ENCODE measurements around the gene ARHGAP26. TPM values are rescaled to one million over a fixed set of nuclear protein-coding genes. Genes with fewer than 3 reads are reported as not detected.

ARHGAP26 gene
- total RNA-seq, 1 experiment from 2014 or later = 34.5 TPM

GRCh38 chr5:142876817-142877216 is 106.6 kb downstream of the ARHGAP26 start:
- Histone ChIP-seq H3K27me3 (ENCODE audit: insufficient read depth, low read length) (no peaks in the 10 kb centered on the region), H3K4me2 (ENCODE audit: low read length) (no peak overlapping the region), H3K4me3 (replicated peaks in 1 of 2; ENCODE audit: low read depth in 1 of 2, low read length in 2 of 2) (no peak overlapping the region), H3K36me3 (ENCODE audit: control insufficient read depth in 1 of 2, insufficient read depth in 2 of 2, low read length in 2 of 2) (no peaks in the 10 kb centered on the region), H3K27ac (ENCODE audit: low read depth, low read length) (no peak overlapping the region), H2AFZ (ENCODE audit: low read depth, low read length, poor library complexity, severe bottlenecking) (no peak overlapping the region), H4K20me1 (ENCODE audit: insufficient read depth) (no peaks in the 10 kb centered on the region), H3K79me2 (ENCODE audit: insufficient read depth, low read length) (no peaks in the 10 kb centered on the region), H3K9me3 (ENCODE audit: control insufficient read depth in 1 of 2, insufficient read depth in 1 of 2, low read depth in 1 of 2, low read length in 2 of 2) (no peaks in the 10 kb centered on the region), H3K4me1 (ENCODE audit: control insufficient read depth in 1 of 2, insufficient read depth in 2 of 2, low read length in 2 of 2) (peaks cover 29 to 39% of the 10 kb centered on the region in 2 experiments; a peak in 3 of 4 replicates), H3K9ac (ENCODE audit: low read length) (no peak overlapping the region), H3K9me2 (ENCODE audit: insufficient read depth) (no peaks in the 10 kb centered on the region)
- intact Hi-C loops (cut with micrococcal nuclease) = no loop called here
- ChIA-PET POLR2A (no interaction called here), RAD21 (ENCODE audit: low non-redundant PET in 1 of 2, low total read pairs in 2 of 2, uncharacterized antibody in 2 of 2, unreplicated experiment in 2 of 2) (no interaction called here), CTCF (interaction anchor here (1.7 to 3.9 kb wide), 2 partner anchors 12 to 159 kb away, joined by 5 to 21 read pairs; no protein-coding TSS in a partner anchor)
- DNase-seq (ENCODE audit: low read depth, low spot score) (no peak), ATAC-seq (no peak)
- TF ChIP-seq TCF7L2 (IDR thresholded peaks at IDR 0.05; ENCODE audit: borderline replicate concordance, extremely low read depth, insufficient read depth, insufficient read length) (no peak), MAX (IDR thresholded peaks at IDR 0.05) (no peak), ZNF274 (IDR thresholded peaks at IDR 0.05; ENCODE audit: low read depth, low read length) (no peak), SRF (IDR thresholded peaks at IDR 0.05; ENCODE audit: low read depth) (no peak), RAD21 (IDR thresholded peaks at IDR 0.05; ENCODE audit: low read depth) (no peak), SIN3A (IDR thresholded peaks at IDR 0.05; ENCODE audit: low read depth) (no peak), POLR2AphosphoS5 (IDR thresholded peaks at IDR 0.05; ENCODE audit: low read depth, low read length) (no peak)
- TF ChIP-seq, protein P1, sequence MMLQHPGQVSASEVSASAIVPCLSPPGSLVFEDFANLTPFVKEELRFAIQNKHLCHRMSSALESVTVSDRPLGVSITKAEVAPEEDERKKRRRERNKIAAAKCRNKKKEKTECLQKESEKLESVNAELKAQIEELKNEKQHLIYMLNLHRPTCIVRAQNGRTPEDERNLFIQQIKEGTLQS (IDR thresholded peaks at IDR 0.05) = no peak
- no TSS peak for BruUV-seq (replicated peaks)

- Histone ChIP-seq H3K27ac (ENCODE audit: low read depth, low read length) (no peak overlapping the region), H3K9me3 (ENCODE audit: control insufficient read depth in 1 of 2, insufficient read depth in 1 of 2, low read depth in 1 of 2, low read length in 2 of 2) (no peaks in the 10 kb centered on the region), H3K36me3 (ENCODE audit: control insufficient read depth in 1 of 2, insufficient read depth in 2 of 2, low read length in 2 of 2) (no peaks in the 10 kb centered on the region), H3K4me1 (ENCODE audit: control insufficient read depth in 1 of 2, insufficient read depth in 2 of 2, low read length in 2 of 2) (peaks cover 24 to 29% of the 10 kb centered on the region in 2 experiments; a peak in 3 of 4 replicates), H3K79me2 (ENCODE audit: insufficient read depth, low read length) (no peaks in the 10 kb centered on the region), H3K4me3 (replicated peaks in 1 of 2; ENCODE audit: low read depth in 1 of 2, low read length in 2 of 2) (no peak overlapping the region), H2AFZ (ENCODE audit: low read depth, low read length, poor library complexity, severe bottlenecking) (no peak overlapping the region), H3K9ac (ENCODE audit: low read length) (no peak overlapping the region), H3K4me2 (ENCODE audit: low read length) (no peak overlapping the region), H3K9me2 (ENCODE audit: insufficient read depth) (no peaks in the 10 kb centered on the region), H4K20me1 (ENCODE audit: insufficient read depth) (no peaks in the 10 kb centered on the region), H3K27me3 (ENCODE audit: insufficient read depth, low read length) (no peaks in the 10 kb centered on the region)
- intact Hi-C loops (cut with micrococcal nuclease) = no loop called here
- no TSS peak for BruUV-seq (replicated peaks)
- ChIA-PET CTCF (interaction anchor here (1.7 to 6.3 kb wide), 4 partner anchors 11 to 165 kb away, joined by 5 to 75 read pairs (median 24); no protein-coding TSS in a partner anchor), RAD21 (ENCODE audit: low non-redundant PET in 1 of 2, low total read pairs in 2 of 2, uncharacterized antibody in 2 of 2, unreplicated experiment in 2 of 2) (no interaction called here), POLR2A (no interaction called here)
- no peak for ATAC-seq
- TF ChIP-seq SIN3A (IDR thresholded peaks at IDR 0.05; ENCODE audit: low read depth) (no peak), ZFX (IDR thresholded peaks at IDR 0.05) (no peak)
- no peak for DNase-seq (ENCODE audit: low read depth, low spot score)
Measured at GRCh38 chr5:142878111-142878510, 107.9 kb downstream of the ARHGAP26 start.
